SK-N-SH treated with all-trans-retinoic acid at 6 μM for 48 hours (cell line): ENCODE data around the gene SCYGR2.

Experiments used
- ATAC-seq: fragments of 200-7000 bp; cut with Tn5 transposase; 3 replicates; pipeline ENCODE4 v1.9.1; 2020; ENCODE audit warnings: mild to moderate bottlenecking, moderate library complexity
- ARNTL ChIP-seq: fragments of 450-650 bp; formaldehyde crosslinking; IDR thresholded peaks from 2 replicates; pipeline ENCODE4 v1.5.0; 2020; ENCODE audit warnings: low read depth, mild to moderate bottlenecking, moderate library complexity, borderline replicate concordance
- BACH2 ChIP-seq: fragments of 250-450 bp; sonication (Bioruptor Pico); IDR thresholded peaks from 2 replicates; pipeline ENCODE4 v1.9.0; 2021; ENCODE audit warnings: mild to moderate bottlenecking, borderline replicate concordance
- CREB5 ChIP-seq: fragments of 250-450 bp; sonication (Bioruptor Pico); IDR thresholded peaks from 2 replicates; pipeline ENCODE4 v1.5.1; 2020; ENCODE audit warnings: low read depth, mild to moderate bottlenecking, moderate library complexity
- CSDC2 ChIP-seq: fragments of 250-450 bp; sonication (Bioruptor Pico); IDR thresholded peaks from 2 replicates; pipeline ENCODE4 v1.5.0; 2020; ENCODE audit warnings: mild to moderate bottlenecking, moderate library complexity
- ESRRG ChIP-seq: fragments of 250-450 bp; sonication (Bioruptor Pico); IDR thresholded peaks from 2 replicates; pipeline ENCODE4 v1.6.1; 2021; ENCODE audit warnings: mild to moderate bottlenecking
- ISL1 ChIP-seq: fragments of 250-450 bp; sonication (Bioruptor Pico); IDR thresholded peaks from 2 replicates; pipeline ENCODE4 v2.1.2; 2022; ENCODE audit warnings: mild to moderate bottlenecking, moderate library complexity
- OSR1 ChIP-seq: fragments of 250-450 bp; sonication (Bioruptor Pico); IDR thresholded peaks from 2 replicates; pipeline ENCODE4 v1.8.0; 2022; ENCODE audit warnings: moderate library complexity, mild to moderate bottlenecking, inconsistent platforms
- PATZ1 ChIP-seq: fragments of 250-450 bp; sonication (Bioruptor Pico); IDR thresholded peaks from 2 replicates; pipeline ENCODE4 v1.8.0; 2020; ENCODE audit warnings: mild to moderate bottlenecking, moderate library complexity, borderline replicate concordance
- POU6F1 ChIP-seq: fragments of 250-450 bp; sonication (Bioruptor Pico); IDR thresholded peaks from 2 replicates; pipeline ENCODE4 v1.8.0; 2021; ENCODE audit warnings: low read depth, mild to moderate bottlenecking, moderate library complexity, borderline replicate concordance
- PPARA ChIP-seq: fragments of 250-450 bp; sonication (Bioruptor Pico); IDR thresholded peaks from 2 replicates; pipeline ENCODE4 v1.5.0; 2020; ENCODE audit warnings: mild to moderate bottlenecking, borderline replicate concordance
- RARB ChIP-seq: fragments of 250-450 bp; sonication (Bioruptor Pico); IDR thresholded peaks from 2 replicates; pipeline ENCODE4 v1.8.0; 2021; ENCODE audit warnings: mild to moderate bottlenecking, moderate library complexity
- SNAI2 ChIP-seq: fragments of 250-450 bp; sonication (Bioruptor Pico); IDR thresholded peaks from 2 replicates; pipeline ENCODE4 v1.5.0; 2020; ENCODE audit warnings: mild to moderate bottlenecking, moderate library complexity
- TCF4 ChIP-seq: fragments of 250-450 bp; sonication (Bioruptor Pico); IDR thresholded peaks from 2 replicates; pipeline ENCODE4 v1.8.0; 2021; ENCODE audit warnings: mild to moderate bottlenecking, moderate library complexity, borderline replicate concordance
- TOX ChIP-seq: fragments of 250-450 bp; sonication (Bioruptor Pico); IDR thresholded peaks from 2 replicates; pipeline ENCODE4 v1.8.0; 2021; ENCODE audit warnings: mild to moderate bottlenecking, moderate library complexity, borderline replicate concordance
- TSHZ2 ChIP-seq: fragments of 250-450 bp; sonication (Bioruptor Pico); IDR thresholded peaks from 2 replicates; pipeline ENCODE4 v1.5.0; 2020; ENCODE audit warnings: mild to moderate bottlenecking, moderate library complexity
- ZC3H10 ChIP-seq: fragments of 250-450 bp; sonication (Bioruptor Pico); IDR thresholded peaks from 2 replicates; pipeline ENCODE4 v1.5.1; 2021; ENCODE audit warnings: mild to moderate bottlenecking, moderate library complexity
- ZFP3 ChIP-seq: fragments of 250-450 bp; sonication (Bioruptor Pico); IDR thresholded peaks from 2 replicates; pipeline ENCODE4 v1.5.0; 2020; ENCODE audit warnings: mild to moderate bottlenecking, moderate library complexity
- ZFP30 ChIP-seq: fragments of 450-650 bp; formaldehyde crosslinking; IDR thresholded peaks from 2 replicates; pipeline ENCODE4 v1.5.0; 2022; ENCODE audit warnings: mild to moderate bottlenecking, moderate library complexity
- ZNF565 ChIP-seq: fragments of 450-650 bp; formaldehyde crosslinking; conservative IDR thresholded peaks from 2 replicates; pipeline ENCODE4 v1.5.0; 2020; ENCODE audit warnings: low read depth, mild to moderate bottlenecking, moderate library complexity
- ZNF70 ChIP-seq: fragments of 450-650 bp; formaldehyde crosslinking; IDR thresholded peaks from 2 replicates; pipeline ENCODE4 v1.5.0; 2020; ENCODE audit warnings: mild to moderate bottlenecking, moderate library complexity
- ZNF8 ChIP-seq: fragments of 450-650 bp; formaldehyde crosslinking; IDR thresholded peaks from 2 replicates; pipeline ENCODE4 v1.5.0; 2020; ENCODE audit warnings: mild to moderate bottlenecking, moderate library complexity

Gene SCYGR2

GRCh38 chr2:227597036-227597435 lies 1.7 kb upstream of the SCYGR2 start (continued):
- TF ChIP-seq TOX (CRISPR knock-in tag), result no peak
- no peak for TF ChIP-seq ZFP3 (CRISPR knock-in tag)
- no peak for TF ChIP-seq PPARA

- TF ChIP-seq POU6F1 (CRISPR knock-in tag) (no peak), PATZ1 (CRISPR knock-in tag) (no peak), TSHZ2 (CRISPR knock-in tag) (no peak), ZC3H10 (CRISPR knock-in tag) (no peak), TCF4 (CRISPR knock-in tag) (no peak), CREB5 (CRISPR knock-in tag) (no peak), ARNTL (CRISPR knock-in tag) (no peak), ZNF70 (CRISPR knock-in tag) (no peak), SNAI2 (CRISPR knock-in tag) (no peak), TOX (CRISPR knock-in tag) (no peak), ZFP30 (CRISPR knock-in tag) (no peak), OSR1 (no peak), ZNF8 (CRISPR knock-in tag) (no peak), CSDC2 (CRISPR knock-in tag) (no peak), ZNF565 (CRISPR knock-in tag) (no peak)
- ATAC-seq, result no peak
Measured at GRCh38 chr2:227597998-227598397, 695 bp upstream of the SCYGR2 start.

- no peak for ATAC-seq
- TF ChIP-seq CSDC2 (CRISPR knock-in tag) (no peak), BACH2 (CRISPR knock-in tag) (no peak), OSR1 (no peak)
Measured at GRCh38 chr2:227602358-227602757, 3.7 kb downstream of the SCYGR2 start.

- no peak for ATAC-seq
- TF ChIP-seq PPARA (no peak), SNAI2 (CRISPR knock-in tag) (no peak), CREB5 (CRISPR knock-in tag) (no peak), TOX (CRISPR knock-in tag) (no peak), TSHZ2 (CRISPR knock-in tag) (no peak), CSDC2 (CRISPR knock-in tag) (no peak), RARB (CRISPR knock-in tag) (no peak), BACH2 (CRISPR knock-in tag) (no peak), ISL1 (no peak), ESRRG (CRISPR knock-in tag) (no peak), ARNTL (CRISPR knock-in tag) (no peak), POU6F1 (CRISPR knock-in tag) (no peak)
Measured at GRCh38 chr2:227606476-227606875, 7.8 kb downstream of the SCYGR2 start.
